SK-N-MC (cell line): ENCODE results near the gene ZNF274.

ENCODE experiments used
- EZH2 ChIP-seq: fragments of 200-600 bp; sonication (generic); IDR thresholded peaks from one replicate; pipeline ENCODE4 v1.6.1; 2017; ENCODE audit warnings: antibody characterized with exemption
- POLR2AphosphoS5 ChIP-seq: IDR thresholded peaks from 2 replicates; pipeline ENCODE4 v1.6.1; 2012; ENCODE audit warnings: mild to moderate bottlenecking, low read depth, low read length, borderline replicate concordance

DNA sequence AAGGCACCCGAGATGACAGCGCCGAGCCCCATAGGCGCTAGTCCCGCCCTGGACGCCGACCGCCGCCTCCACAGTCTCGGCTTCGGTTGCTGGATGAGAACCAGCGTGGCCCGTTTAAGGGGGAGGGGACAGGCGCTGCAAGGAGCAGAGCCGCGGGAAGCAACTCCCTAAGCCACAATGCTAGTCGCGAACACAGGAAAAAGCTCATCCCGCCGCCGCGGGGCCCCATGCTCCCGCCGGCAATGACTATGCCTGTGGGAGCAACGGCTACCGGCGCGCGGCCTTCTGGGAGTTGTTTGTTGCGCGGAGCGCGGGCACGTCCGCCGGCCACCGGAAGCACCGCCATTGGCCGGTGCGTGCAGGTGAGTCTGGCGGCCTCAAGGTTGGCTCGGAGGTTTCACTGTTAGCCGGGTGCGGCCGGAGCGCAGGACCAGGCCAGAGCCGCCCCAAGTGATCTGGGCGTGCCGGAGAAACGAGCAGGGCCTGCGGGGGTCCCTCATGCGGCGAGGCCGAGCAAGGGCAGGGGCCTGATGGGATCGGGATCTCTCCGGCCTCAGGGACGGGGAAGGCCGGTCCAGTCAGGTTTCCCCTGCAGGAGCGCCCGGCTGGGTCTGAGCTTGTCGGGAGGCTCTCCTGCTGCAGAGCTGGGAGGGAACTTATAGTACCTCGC, 45.9 kb downstream of the ZNF274 start, which contains the start of gene ZNF544:
- TF ChIP-seq POLR2AphosphoS5 (peak; percentile 77), EZH2 (no peak)
